ENCODE results near the gene CEP112.

DNA sequence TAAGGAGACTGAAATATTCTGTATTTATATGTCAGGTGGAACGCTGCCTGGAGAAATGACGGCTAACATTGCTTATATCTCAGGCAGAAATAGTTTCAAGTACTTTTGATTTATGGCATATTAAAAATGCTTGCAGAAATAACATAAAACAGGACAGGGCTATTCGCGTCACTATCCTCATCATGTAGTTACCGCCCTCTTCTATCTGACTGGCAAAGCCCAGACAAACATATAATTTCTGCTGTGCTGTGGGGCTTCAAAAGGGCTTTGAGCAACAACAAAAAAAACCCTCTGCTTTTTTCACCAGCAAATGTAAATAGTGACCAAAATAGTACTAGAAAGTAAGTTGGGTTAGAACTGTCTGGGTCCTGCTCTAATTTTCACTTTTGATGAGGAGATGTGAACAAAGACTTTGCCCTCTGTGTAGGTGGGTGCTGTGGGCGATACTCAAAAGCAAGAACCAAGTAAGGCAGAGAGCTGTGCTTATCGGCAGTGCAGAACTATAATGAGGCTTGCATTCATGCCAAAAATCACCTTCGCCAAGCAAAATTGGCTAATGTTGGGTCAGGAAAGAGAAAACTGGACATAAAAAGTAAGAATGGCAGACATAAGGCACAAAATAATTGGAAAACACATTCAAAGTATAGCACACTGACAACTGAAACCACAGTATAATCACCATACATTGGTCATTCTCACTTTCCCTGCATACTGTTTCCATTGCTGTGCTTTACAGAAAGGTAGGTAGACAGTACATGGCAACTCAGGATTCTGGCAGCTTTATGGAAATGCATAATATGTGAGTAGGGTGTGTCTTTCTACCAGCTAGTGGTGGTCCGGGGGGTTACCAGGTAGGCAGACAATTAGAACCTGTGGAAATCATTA, 479.3 kb downstream of the CEP112 start:
- TF ChIP-seq, protein P1, sequence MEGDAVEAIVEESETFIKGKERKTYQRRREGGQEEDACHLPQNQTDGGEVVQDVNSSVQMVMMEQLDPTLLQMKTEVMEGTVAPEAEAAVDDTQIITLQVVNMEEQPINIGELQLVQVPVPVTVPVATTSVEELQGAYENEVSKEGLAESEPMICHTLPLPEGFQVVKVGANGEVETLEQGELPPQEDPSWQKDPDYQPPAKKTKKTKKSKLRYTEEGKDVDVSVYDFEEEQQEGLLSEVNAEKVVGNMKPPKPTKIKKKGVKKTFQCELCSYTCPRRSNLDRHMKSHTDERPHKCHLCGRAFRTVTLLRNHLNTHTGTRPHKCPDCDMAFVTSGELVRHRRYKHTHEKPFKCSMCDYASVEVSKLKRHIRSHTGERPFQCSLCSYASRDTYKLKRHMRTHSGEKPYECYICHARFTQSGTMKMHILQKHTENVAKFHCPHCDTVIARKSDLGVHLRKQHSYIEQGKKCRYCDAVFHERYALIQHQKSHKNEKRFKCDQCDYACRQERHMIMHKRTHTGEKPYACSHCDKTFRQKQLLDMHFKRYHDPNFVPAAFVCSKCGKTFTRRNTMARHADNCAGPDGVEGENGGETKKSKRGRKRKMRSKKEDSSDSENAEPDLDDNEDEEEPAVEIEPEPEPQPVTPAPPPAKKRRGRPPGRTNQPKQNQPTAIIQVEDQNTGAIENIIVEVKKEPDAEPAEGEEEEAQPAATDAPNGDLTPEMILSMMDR (IDR thresholded peaks at IDR 0.05): no peak
- no peak for TF ChIP-seq EP300 (IDR thresholded peaks at IDR 0.05)
- TF ChIP-seq POLR2A (IDR thresholded peaks at IDR 0.05): no peak
- no peak for TF ChIP-seq POLR2AphosphoS5 (IDR thresholded peaks at IDR 0.05)
